ENCODE measurements around the gene LRRC40. TPM values are rescaled to one million over a fixed set of nuclear protein-coding genes. Genes with fewer than 3 reads are reported as not detected.

LRRC40 gene
- total RNA-seq, 1 experiment from 2014 or later, result 32.7 TPM

GRCh38 chr1:70143048-70143659 lies 62.2 kb downstream of the LRRC40 start:
- intact Hi-C loops (cut with micrococcal nuclease; ENCODE audit: unreplicated experiment), result no loop called here
- BruUV-seq (replicated peaks), result no TSS peak

GRCh38 chr1:70142075-70142474 lies 63.3 kb downstream of the LRRC40 start:
- ChIA-PET CTCF (no interaction called here), POLR2A (ENCODE audit: low non-redundant PET) (no interaction called here)
- DNase-seq (ENCODE audit: low spot score), result no peak
- TF ChIP-seq CTCF (conservative IDR thresholded peaks at IDR 0.05; ENCODE audit: low read depth, low read length), result peak; percentile 44
- TF ChIP-seq EZH2 (IDR thresholded peaks at IDR 0.05; ENCODE audit: borderline replicate concordance, low read depth, low read length, poor library complexity, severe bottlenecking), result no peak
- Histone ChIP-seq H3K4me3 (ENCODE audit: low read depth, low read length, poor library complexity, severe bottlenecking) (no peak overlapping the region), H3K9me3 (ENCODE audit: low read depth, low read length, poor library complexity, severe bottlenecking) (no peaks in the 10 kb centered on the region), H3K27me3 (replicated peaks; ENCODE audit: insufficient read depth, low read depth, low read length, poor library complexity) (no peaks in the 10 kb centered on the region), H3K36me3 (ENCODE audit: insufficient read depth, low read length, poor library complexity, severe bottlenecking) (peaks cover 6% of the 10 kb centered on the region), H3K4me1 (ENCODE audit: insufficient read depth, low read length, poor library complexity, severe bottlenecking) (no peaks in the 10 kb centered on the region), H3K27ac (ENCODE audit: low read depth, low read length, poor library complexity, severe bottlenecking) (no peak overlapping the region)
- intact Hi-C loops (cut with micrococcal nuclease; ENCODE audit: unreplicated experiment), result no loop called here
- BruUV-seq (replicated peaks), result no TSS peak

More at GRCh38 chr1:70143048-70143659, 62.2 kb downstream of the LRRC40 start:
- H3K4me3 ChIP-seq (ENCODE audit: low read depth, low read length, poor library complexity, severe bottlenecking), result no peak overlapping the region
- DNase-seq (ENCODE audit: low spot score), result no peak
- ChIA-PET POLR2A (ENCODE audit: low non-redundant PET) (no interaction called here), CTCF (interaction anchor here (0.6 kb wide), 1 partner anchor 1363 kb away, joined by 3 read pairs; no protein-coding TSS in a partner anchor)
- no peaks in the 10 kb centered on the region for H3K9me3 ChIP-seq (ENCODE audit: low read depth, low read length, poor library complexity, severe bottlenecking)
- H3K36me3 ChIP-seq (ENCODE audit: insufficient read depth, low read length, poor library complexity, severe bottlenecking), result peaks cover 6% of the 10 kb centered on the region
- TF ChIP-seq EZH2 (IDR thresholded peaks at IDR 0.05; ENCODE audit: borderline replicate concordance, low read depth, low read length, poor library complexity, severe bottlenecking) (no peak), CTCF (conservative IDR thresholded peaks at IDR 0.05; ENCODE audit: low read depth, low read length) (peak; percentile 28; the same call in 1 of the 2 replicates)
- H3K27ac ChIP-seq (ENCODE audit: low read depth, low read length, poor library complexity, severe bottlenecking), result no peak overlapping the region
- H3K4me1 ChIP-seq (ENCODE audit: insufficient read depth, low read length, poor library complexity, severe bottlenecking), result no peaks in the 10 kb centered on the region
- no peaks in the 10 kb centered on the region for H3K27me3 ChIP-seq (replicated peaks; ENCODE audit: insufficient read depth, low read depth, low read length, poor library complexity)

GRCh38 chr1:70140894-70141293 lies 64.5 kb downstream of the LRRC40 start:
- CTCF ChIA-PET, result no interaction called here
- TF ChIP-seq CTCF (conservative IDR thresholded peaks at IDR 0.05; ENCODE audit: low read depth, low read length) (no peak), EZH2 (IDR thresholded peaks at IDR 0.05; ENCODE audit: borderline replicate concordance, low read depth, low read length, poor library complexity, severe bottlenecking) (no peak)
- Histone ChIP-seq H3K9me3 (ENCODE audit: low read depth, low read length, poor library complexity, severe bottlenecking) (no peaks in the 10 kb centered on the region), H3K27ac (ENCODE audit: low read depth, low read length, poor library complexity, severe bottlenecking) (no peak overlapping the region), H3K36me3 (ENCODE audit: insufficient read depth, low read length, poor library complexity, severe bottlenecking) (peaks cover 6% of the 10 kb centered on the region), H3K4me1 (ENCODE audit: insufficient read depth, low read length, poor library complexity, severe bottlenecking) (no peaks in the 10 kb centered on the region), H3K27me3 (replicated peaks; ENCODE audit: insufficient read depth, low read depth, low read length, poor library complexity) (no peaks in the 10 kb centered on the region), H3K4me3 (ENCODE audit: low read depth, low read length, poor library complexity, severe bottlenecking) (no peak overlapping the region)
- BruUV-seq (replicated peaks), result no TSS peak
- POLR2A ChIA-PET (ENCODE audit: low non-redundant PET), result no interaction called here
- no peak for DNase-seq (ENCODE audit: low spot score)
- intact Hi-C loops (cut with micrococcal nuclease; ENCODE audit: unreplicated experiment), result no loop called here

Data from A673 (cell line).